Neuronal stem cell (in vitro differentiated cells): ENCODE results near the gene COPS7A.

ENCODE experiments used
- DNase-seq: peaks from one replicate; pipeline ENCODE4 v3.0.0-alpha.2; 2013; ENCODE audit warnings: low spot score
- H2AFZ ChIP-seq: one replicate; pipeline ENCODE4 v1.6.1; 2013; ENCODE audit warnings: mild to moderate bottlenecking, low read length, inconsistent platforms
- H2AK5ac ChIP-seq: 2 replicates; pipeline ENCODE4 v1.6.1; 2013; ENCODE audit warnings: low read depth, mild to moderate bottlenecking, inconsistent platforms, low read length, moderate library complexity, mixed read lengths
- H2BK120ac ChIP-seq: 2 replicates; pipeline ENCODE4 v1.6.1; 2013; ENCODE audit warnings: low read depth, mild to moderate bottlenecking, inconsistent platforms, low read length, moderate library complexity, mixed read lengths
- H2BK12ac ChIP-seq: one replicate; pipeline ENCODE4 v1.6.1; 2013; ENCODE audit warnings: low read length, inconsistent platforms
- H2BK15ac ChIP-seq: 2 replicates; pipeline ENCODE4 v1.6.1; 2013; ENCODE audit warnings: mild to moderate bottlenecking, low read length, inconsistent platforms, mixed read lengths
- H2BK5ac ChIP-seq: one replicate; pipeline ENCODE4 v1.6.1; 2013; ENCODE audit warnings: inconsistent platforms, mild to moderate bottlenecking, low read length, moderate library complexity
- H3K14ac ChIP-seq: one replicate; pipeline ENCODE4 v1.6.1; 2013; ENCODE audit warnings: low read length, inconsistent platforms
- H3K18ac ChIP-seq: 2 replicates; pipeline ENCODE4 v1.6.1; 2013; ENCODE audit warnings: low read length, inconsistent platforms
- H3K23ac ChIP-seq: 2 replicates; pipeline ENCODE4 v1.6.1; 2013; ENCODE audit warnings: low read depth, mild to moderate bottlenecking, mixed read lengths, low read length, inconsistent platforms; ENCODE audit not compliant: poor library complexity
- H3K27ac ChIP-seq: replicated peaks from 3 replicates; pipeline ENCODE4 v1.5.1; 2013; ENCODE audit warnings: low read length, inconsistent platforms
- H3K27me3 ChIP-seq, 3 experiments: 2 replicates each; pipeline ENCODE4 v1.6.1; 2013; ENCODE audit warnings: low read length in 3 of 3, mild to moderate bottlenecking in 2 of 3, inconsistent platforms in 1 of 3, low read depth in 1 of 3, mixed read lengths in 1 of 3, moderate library complexity in 1 of 3; ENCODE audit not compliant: control insufficient read depth in 3 of 3, insufficient read depth in 3 of 3
- H3K36me3 ChIP-seq, 2 donors: replicated peaks in 1 of 2; 2 replicates each; pipeline ENCODE4 v1.6.1; 2013; ENCODE audit warnings: low read length in 2 of 2; ENCODE audit not compliant: control insufficient read depth in 2 of 2, insufficient read depth in 2 of 2
- H3K4ac ChIP-seq: 2 replicates; pipeline ENCODE4 v1.6.1; 2013; ENCODE audit warnings: inconsistent platforms, mild to moderate bottlenecking, low read length, moderate library complexity
- H3K4me1 ChIP-seq, 2 donors: 1 replicate in 1 of 2; 2 replicates in 1 of 2; pipeline ENCODE4 v1.6.1; 2013; ENCODE audit warnings: low read length in 2 of 2, low read depth in 1 of 2; ENCODE audit not compliant: control insufficient read depth in 2 of 2, insufficient read depth in 1 of 2
- H3K4me2 ChIP-seq: one replicate; pipeline ENCODE4 v1.6.1; 2013; ENCODE audit warnings: mild to moderate bottlenecking, low read length, inconsistent platforms; ENCODE audit not compliant: insufficient read depth, poor library complexity, severe bottlenecking
- H3K4me3 ChIP-seq, 2 donors: 2 replicates each; pipeline ENCODE4 v1.5.1; 2013; ENCODE audit warnings: low read length in 2 of 2, mild to moderate bottlenecking in 2 of 2, inconsistent platforms in 1 of 2, moderate library complexity in 1 of 2
- H3K79me1 ChIP-seq: one replicate; pipeline ENCODE4 v1.6.1; 2013; ENCODE audit warnings: low read depth, mild to moderate bottlenecking, inconsistent platforms, low read length, moderate library complexity
- H3K9ac ChIP-seq: one replicate; pipeline ENCODE4 v1.6.1; 2013; ENCODE audit warnings: mild to moderate bottlenecking, low read depth, low read length, inconsistent platforms; ENCODE audit not compliant: poor library complexity
- H3K9me3 ChIP-seq, 2 donors: replicated peaks in 1 of 2; 2 replicates each; pipeline versions ENCODE3 to v1.6.1; 2013; ENCODE audit warnings: low read length in 2 of 2, mild to moderate bottlenecking in 2 of 2, inconsistent platforms in 1 of 2, low read depth in 1 of 2, mixed read lengths in 1 of 2, moderate library complexity in 1 of 2; ENCODE audit not compliant: control insufficient read depth in 2 of 2, insufficient read depth in 1 of 2
- H4K8ac ChIP-seq: one replicate; pipeline ENCODE4 v1.6.1; 2013; ENCODE audit warnings: low read depth, mild to moderate bottlenecking, inconsistent platforms, low read length, moderate library complexity
- H4K91ac ChIP-seq: one replicate; pipeline ENCODE4 v1.6.1; 2013; ENCODE audit warnings: low read length, low read depth, mild to moderate bottlenecking, inconsistent platforms; ENCODE audit not compliant: poor library complexity
- WGBS, 2 donors: extraction: QIAGEN DNeasy Blood & Tissue Kit; methylation state at CpG; one replicate each; pipeline ENCODE4 v1.1.7; 2013; ENCODE audit warnings: missing lambda C conversion rate in 2 of 2, mixed read lengths in 1 of 2; ENCODE audit not compliant: insufficient read length in 2 of 2, insufficient replicate concordance in 1 of 2; ENCODE audit errors: extremely low coverage in 2 of 2; 5-methylcytosine and 5-hydroxymethylcytosine counted together

Gene COPS7A

GRCh38 chr12:6754411-6754810 is 30.6 kb downstream of the COPS7A start:
- H2BK120ac ChIP-seq, result no peak overlapping the region
- no peak for DNase-seq
- H3K27me3 ChIP-seq, result no peaks in the 10 kb centered on the region
- WGBS, 2 donors, result no CpG with 5 or more reads among the region's 2 CpGs
- no peak overlapping the region for H2BK12ac ChIP-seq
- H3K14ac ChIP-seq, result no peak overlapping the region
- H2BK5ac ChIP-seq, result no peak overlapping the region
- peak overlapping the region; percentile 58 for H3K27ac ChIP-seq
- H2AK5ac ChIP-seq, result no peak overlapping the region
- no peak overlapping the region for H4K8ac ChIP-seq
- peaks cover 20 to 28% of the 10 kb centered on the region in 2 donors for H3K36me3 ChIP-seq
- H3K4me1 ChIP-seq, result peaks cover 14 to 24% of the 10 kb centered on the region in 2 donors
- peak overlapping the region; percentile 38 for H3K4me2 ChIP-seq
- H3K4me3 ChIP-seq, result no peak overlapping the region
- H3K9ac ChIP-seq, result no peak overlapping the region
- H2AFZ ChIP-seq, result no peak overlapping the region
- H4K91ac ChIP-seq, result no peak overlapping the region
- no peak overlapping the region for H3K23ac ChIP-seq
- H3K18ac ChIP-seq, result no peak overlapping the region
- H3K9me3 ChIP-seq, result no peaks in the 10 kb centered on the region
- no peak overlapping the region for H2BK15ac ChIP-seq
- peaks cover 7% of the 10 kb centered on the region for H3K79me1 ChIP-seq
- no peak overlapping the region for H3K4ac ChIP-seq

GRCh38 chr12:6757028-6757690 is 33.3 kb downstream of the COPS7A start:
- no peak overlapping the region for H3K9ac ChIP-seq
- H3K23ac ChIP-seq, result no peak overlapping the region
- DNase-seq, result no peak
- H3K4me2 ChIP-seq, result no peak overlapping the region
- H2BK15ac ChIP-seq, result no peak overlapping the region
- no peak overlapping the region for H2BK5ac ChIP-seq
- H3K18ac ChIP-seq, result no peak overlapping the region
- no peak overlapping the region for H3K4ac ChIP-seq
- H2BK120ac ChIP-seq, result no peak overlapping the region
- no peak overlapping the region for H3K4me3 ChIP-seq
- H3K36me3 ChIP-seq, result peaks cover 0 to under 1% of the 10 kb centered on the region in 2 donors
- no peaks in the 10 kb centered on the region for H3K79me1 ChIP-seq
- no peak overlapping the region for H4K8ac ChIP-seq
- H3K4me1 ChIP-seq, result peaks cover 17 to 19% of the 10 kb centered on the region in 2 donors
- no peak overlapping the region for H2AFZ ChIP-seq
- H3K9me3 ChIP-seq, result no peaks in the 10 kb centered on the region
- H3K14ac ChIP-seq, result no peak overlapping the region
- no peak overlapping the region for H2AK5ac ChIP-seq
- H2BK12ac ChIP-seq, result no peak overlapping the region
- H4K91ac ChIP-seq, result no peak overlapping the region
- H3K27ac ChIP-seq, result no peak overlapping the region
- no peaks in the 10 kb centered on the region for H3K27me3 ChIP-seq
- WGBS, 2 donors, result no CpG with 5 or more reads among the region's 8 CpGs

- Histone ChIP-seq H3K27ac (peak overlapping the region; percentile 8), H2AFZ (peak overlapping the region; percentile 67), H3K4me3 (no peak overlapping the region), H3K18ac (peak overlapping the region; percentile 57), H3K14ac (no peak overlapping the region), H2BK15ac (no peak overlapping the region), H4K8ac (no peak overlapping the region), H3K4me2 (no peak overlapping the region), H3K23ac (no peak overlapping the region), H3K27me3 (no peaks in the 10 kb centered on the region), H2AK5ac (no peak overlapping the region), H3K9me3 (no peaks in the 10 kb centered on the region), H2BK120ac (no peak overlapping the region), H2BK5ac (no peak overlapping the region), H3K4ac (no peak overlapping the region), H2BK12ac (no peak overlapping the region), H3K4me1 (peaks cover 22% of the 10 kb centered on the region in 2 donors), H3K79me1 (no peaks in the 10 kb centered on the region), H3K36me3 (no peaks in the 10 kb centered on the region), H4K91ac (no peak overlapping the region), H3K9ac (no peak overlapping the region)
- no CpG with 5 or more reads among the region's 9 CpGs for WGBS, 2 donors
- no peak for DNase-seq
Observed at GRCh38 chr12:6758506-6759095, 34.8 kb downstream of the COPS7A start.

GRCh38 chr12:6759741-6760140 is 35.9 kb downstream of the COPS7A start:
- no peaks in the 10 kb centered on the region for H3K36me3 ChIP-seq
- no peak overlapping the region for H3K14ac ChIP-seq
- H3K18ac ChIP-seq, result no peak overlapping the region
- H3K4me2 ChIP-seq, result no peak overlapping the region
- H3K9ac ChIP-seq, result no peak overlapping the region
- peak overlapping the region; percentile 71 for H3K27ac ChIP-seq
- no peak overlapping the region for H2AFZ ChIP-seq
- H3K4ac ChIP-seq, result no peak overlapping the region
- H3K27me3 ChIP-seq, result no peaks in the 10 kb centered on the region
- H2BK12ac ChIP-seq, result no peak overlapping the region
- peak overlapping the region; percentile 21 for H2BK120ac ChIP-seq
- H2BK5ac ChIP-seq, result no peak overlapping the region
- DNase-seq, result no peak
- H3K9me3 ChIP-seq, result no peaks in the 10 kb centered on the region
- no peak overlapping the region for H4K91ac ChIP-seq
- H4K8ac ChIP-seq, result no peak overlapping the region
- H3K4me3 ChIP-seq, result no peak overlapping the region
- no peak overlapping the region for H3K23ac ChIP-seq
- no peak overlapping the region for H2AK5ac ChIP-seq
- no peak overlapping the region for H2BK15ac ChIP-seq
- H3K4me1 ChIP-seq, result peaks cover 19 to 20% of the 10 kb centered on the region in 2 donors
- H3K79me1 ChIP-seq, result no peaks in the 10 kb centered on the region
- WGBS, 2 donors, result no CpG with 5 or more reads among the region's 5 CpGs
